ENCODE measurements around the gene PDGFC.

DNA sequence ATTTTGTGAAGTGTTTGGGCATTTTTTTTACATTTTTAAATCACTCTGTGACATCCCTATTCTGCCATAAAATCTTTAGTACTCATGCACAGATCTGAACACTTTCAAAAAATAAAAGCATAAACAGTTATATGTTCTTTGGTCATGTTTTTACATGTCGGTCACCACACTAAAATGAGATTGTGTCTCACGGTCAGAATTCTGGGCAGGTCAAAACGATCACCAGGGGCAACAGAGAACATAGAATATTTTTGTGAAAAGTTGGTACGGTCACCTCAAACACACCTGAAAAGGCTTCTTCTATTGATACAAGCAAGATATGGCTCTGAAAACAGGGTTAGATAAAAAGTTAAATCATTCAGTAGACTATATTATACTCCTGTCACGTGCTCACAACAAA is 189.1 kb downstream of the PDGFC start:
- TF ChIP-seq, protein P1, sequence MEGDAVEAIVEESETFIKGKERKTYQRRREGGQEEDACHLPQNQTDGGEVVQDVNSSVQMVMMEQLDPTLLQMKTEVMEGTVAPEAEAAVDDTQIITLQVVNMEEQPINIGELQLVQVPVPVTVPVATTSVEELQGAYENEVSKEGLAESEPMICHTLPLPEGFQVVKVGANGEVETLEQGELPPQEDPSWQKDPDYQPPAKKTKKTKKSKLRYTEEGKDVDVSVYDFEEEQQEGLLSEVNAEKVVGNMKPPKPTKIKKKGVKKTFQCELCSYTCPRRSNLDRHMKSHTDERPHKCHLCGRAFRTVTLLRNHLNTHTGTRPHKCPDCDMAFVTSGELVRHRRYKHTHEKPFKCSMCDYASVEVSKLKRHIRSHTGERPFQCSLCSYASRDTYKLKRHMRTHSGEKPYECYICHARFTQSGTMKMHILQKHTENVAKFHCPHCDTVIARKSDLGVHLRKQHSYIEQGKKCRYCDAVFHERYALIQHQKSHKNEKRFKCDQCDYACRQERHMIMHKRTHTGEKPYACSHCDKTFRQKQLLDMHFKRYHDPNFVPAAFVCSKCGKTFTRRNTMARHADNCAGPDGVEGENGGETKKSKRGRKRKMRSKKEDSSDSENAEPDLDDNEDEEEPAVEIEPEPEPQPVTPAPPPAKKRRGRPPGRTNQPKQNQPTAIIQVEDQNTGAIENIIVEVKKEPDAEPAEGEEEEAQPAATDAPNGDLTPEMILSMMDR (IDR thresholded peaks at IDR 0.05; ENCODE audit: poor library complexity, severe bottlenecking): no peak
- TF ChIP-seq EP300 (conservative IDR thresholded peaks at IDR 0.05; ENCODE audit: poor library complexity, severe bottlenecking) (no peak), MXI1 (conservative IDR thresholded peaks at IDR 0.05; ENCODE audit: poor library complexity, severe bottlenecking) (no peak), TAF1 (IDR thresholded peaks at IDR 0.05; ENCODE audit: low read depth) (no peak), SMC3 (conservative IDR thresholded peaks at IDR 0.05; ENCODE audit: poor library complexity) (no peak), EZH2 (IDR thresholded peaks at IDR 0.05; ENCODE audit: borderline replicate concordance, insufficient read depth, low read length, poor library complexity, severe bottlenecking) (no peak)
